ENCODE data around the gene AP1M1.

DNA sequence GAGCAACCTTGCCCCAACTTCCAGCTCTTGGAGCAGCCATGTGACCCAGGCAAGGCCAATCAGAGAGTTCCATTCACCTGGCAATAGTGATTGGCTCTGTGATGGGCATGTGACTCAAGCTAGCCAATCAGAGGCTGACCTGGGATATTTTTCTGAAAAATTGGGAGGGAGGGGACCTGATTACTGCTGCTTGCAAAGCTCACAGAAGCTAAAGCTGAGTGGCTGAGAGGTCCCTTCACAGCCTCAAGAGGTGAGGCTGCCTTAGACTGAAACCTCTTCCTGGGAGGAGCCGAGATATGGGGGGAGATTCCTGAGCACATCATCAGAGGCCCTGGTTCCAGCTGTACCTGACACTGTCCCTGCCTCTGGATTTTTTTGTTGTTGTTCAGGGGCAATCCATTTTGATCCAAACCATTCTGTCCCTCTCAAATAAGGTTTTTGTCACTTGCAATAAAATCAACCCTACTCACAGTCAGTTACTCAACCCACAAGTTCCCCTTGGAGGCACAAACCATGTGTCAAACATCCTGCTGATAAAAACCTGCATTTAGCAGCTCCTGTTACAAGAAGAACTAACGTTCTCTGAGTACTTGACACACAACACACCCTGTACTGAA lies 29.1 kb upstream of the AP1M1 start:
- TF ChIP-seq, protein P1, sequence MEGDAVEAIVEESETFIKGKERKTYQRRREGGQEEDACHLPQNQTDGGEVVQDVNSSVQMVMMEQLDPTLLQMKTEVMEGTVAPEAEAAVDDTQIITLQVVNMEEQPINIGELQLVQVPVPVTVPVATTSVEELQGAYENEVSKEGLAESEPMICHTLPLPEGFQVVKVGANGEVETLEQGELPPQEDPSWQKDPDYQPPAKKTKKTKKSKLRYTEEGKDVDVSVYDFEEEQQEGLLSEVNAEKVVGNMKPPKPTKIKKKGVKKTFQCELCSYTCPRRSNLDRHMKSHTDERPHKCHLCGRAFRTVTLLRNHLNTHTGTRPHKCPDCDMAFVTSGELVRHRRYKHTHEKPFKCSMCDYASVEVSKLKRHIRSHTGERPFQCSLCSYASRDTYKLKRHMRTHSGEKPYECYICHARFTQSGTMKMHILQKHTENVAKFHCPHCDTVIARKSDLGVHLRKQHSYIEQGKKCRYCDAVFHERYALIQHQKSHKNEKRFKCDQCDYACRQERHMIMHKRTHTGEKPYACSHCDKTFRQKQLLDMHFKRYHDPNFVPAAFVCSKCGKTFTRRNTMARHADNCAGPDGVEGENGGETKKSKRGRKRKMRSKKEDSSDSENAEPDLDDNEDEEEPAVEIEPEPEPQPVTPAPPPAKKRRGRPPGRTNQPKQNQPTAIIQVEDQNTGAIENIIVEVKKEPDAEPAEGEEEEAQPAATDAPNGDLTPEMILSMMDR (IDR thresholded peaks at IDR 0.05) = no peak
- TF ChIP-seq POLR2AphosphoS5 (IDR thresholded peaks at IDR 0.05) = no peak
- no peak for TF ChIP-seq EP300 (IDR thresholded peaks at IDR 0.05)
